ENCODE data around the gene VIPR2. TPM values are rescaled to one million over a fixed set of nuclear protein-coding genes. Genes with fewer than 3 reads are reported as not detected.

Gene VIPR2
- polyA plus RNA-seq, 3 donors: not detected

DNA sequence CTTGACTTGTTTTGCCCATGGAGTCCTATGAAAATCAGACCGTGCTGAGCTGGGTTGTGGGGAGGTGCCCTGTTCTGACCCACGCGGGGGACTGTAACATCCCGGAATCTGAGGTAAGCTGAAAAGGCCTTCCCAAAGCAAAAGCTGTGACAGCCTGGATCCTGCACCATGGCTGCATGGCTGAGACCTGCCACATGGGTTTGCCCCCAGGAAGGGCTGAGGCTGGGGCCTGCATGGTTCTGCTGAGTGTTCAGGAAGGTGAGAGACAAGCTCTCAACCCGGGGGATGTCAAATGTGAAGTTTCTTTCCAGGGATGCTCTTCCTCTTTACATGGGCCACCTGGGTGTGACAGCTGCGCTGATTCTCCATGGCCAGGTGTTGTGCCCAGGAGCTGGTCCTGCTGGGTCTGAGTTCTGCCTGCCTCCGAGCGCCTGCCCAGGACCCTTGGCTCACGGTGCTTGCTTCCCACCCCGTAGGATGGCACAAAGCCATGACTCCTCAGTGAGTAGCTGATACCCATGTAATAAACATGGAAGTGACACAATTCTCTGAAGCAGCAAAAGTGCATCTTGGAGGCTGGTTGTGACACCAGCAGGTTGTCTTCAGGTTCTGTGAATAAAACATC, 58.3 kb downstream of the VIPR2 start:
- Mint-ChIP-seq H3K27ac (no peak overlapping the region), H3K27me3 (ENCODE audit: low read depth in 3 of 3) (peaks cover 0 to 4% (median under 1%) of the 10 kb centered on the region in 3 donors), H3K4me3 (no peak overlapping the region), H3K36me3 (no peaks in the 10 kb centered on the region), H3K4me1 (no peaks in the 10 kb centered on the region), H3K9me3 (peaks cover 0 to 3% (median 0%) of the 10 kb centered on the region in 7 donors)
- Histone ChIP-seq H3K4me3 (replicated peaks in 1 of 3; ENCODE audit: low read depth in 2 of 3, low read length in 3 of 3) (no peak overlapping the region), H3K27me3 (ENCODE audit: control insufficient read depth in 2 of 2, insufficient read depth in 2 of 2, low read length in 2 of 2) (no peaks in the 10 kb centered on the region), H3K4me1 (ENCODE audit: control insufficient read depth in 1 of 2, insufficient read depth in 2 of 2, low read length in 2 of 2) (no peaks in the 10 kb centered on the region), H3K9ac (ENCODE audit: insufficient read depth, low read length, poor library complexity, severe bottlenecking) (no peak overlapping the region), H4K20me1 (ENCODE audit: insufficient read depth, low read length) (no peaks in the 10 kb centered on the region), H3K79me2 (ENCODE audit: insufficient read depth, low read length) (no peaks in the 10 kb centered on the region), H3K9me3 (replicated peaks in 1 of 2; ENCODE audit: control insufficient read depth in 1 of 2, insufficient read depth in 1 of 2, low read length in 2 of 2) (no peaks in the 10 kb centered on the region), H3K27ac (ENCODE audit: low read depth in 1 of 2, low read length in 2 of 2) (no peak overlapping the region), H3K4me2 (replicated peaks; ENCODE audit: extremely low read depth, low read length, poor library complexity, severe bottlenecking) (no peak overlapping the region), H3K36me3 (replicated peaks in 1 of 2; ENCODE audit: control insufficient read depth in 1 of 2, insufficient read depth in 2 of 2, low read length in 2 of 2) (no peaks in the 10 kb centered on the region), H2AFZ (ENCODE audit: insufficient read depth, low read depth, low read length, poor library complexity, severe bottlenecking) (no peak overlapping the region)
- WGBS (ENCODE audit: insufficient coverage): 91% methylated on average over 9 of the region's 10 CpGs
- TF ChIP-seq, protein P1, sequence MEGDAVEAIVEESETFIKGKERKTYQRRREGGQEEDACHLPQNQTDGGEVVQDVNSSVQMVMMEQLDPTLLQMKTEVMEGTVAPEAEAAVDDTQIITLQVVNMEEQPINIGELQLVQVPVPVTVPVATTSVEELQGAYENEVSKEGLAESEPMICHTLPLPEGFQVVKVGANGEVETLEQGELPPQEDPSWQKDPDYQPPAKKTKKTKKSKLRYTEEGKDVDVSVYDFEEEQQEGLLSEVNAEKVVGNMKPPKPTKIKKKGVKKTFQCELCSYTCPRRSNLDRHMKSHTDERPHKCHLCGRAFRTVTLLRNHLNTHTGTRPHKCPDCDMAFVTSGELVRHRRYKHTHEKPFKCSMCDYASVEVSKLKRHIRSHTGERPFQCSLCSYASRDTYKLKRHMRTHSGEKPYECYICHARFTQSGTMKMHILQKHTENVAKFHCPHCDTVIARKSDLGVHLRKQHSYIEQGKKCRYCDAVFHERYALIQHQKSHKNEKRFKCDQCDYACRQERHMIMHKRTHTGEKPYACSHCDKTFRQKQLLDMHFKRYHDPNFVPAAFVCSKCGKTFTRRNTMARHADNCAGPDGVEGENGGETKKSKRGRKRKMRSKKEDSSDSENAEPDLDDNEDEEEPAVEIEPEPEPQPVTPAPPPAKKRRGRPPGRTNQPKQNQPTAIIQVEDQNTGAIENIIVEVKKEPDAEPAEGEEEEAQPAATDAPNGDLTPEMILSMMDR (IDR thresholded peaks at IDR 0.05): no peak
- DNase-seq: no peak
- intact Hi-C loops (cut with micrococcal nuclease): no loop called here

- Histone ChIP-seq H3K27me3 (ENCODE audit: control insufficient read depth in 2 of 2, insufficient read depth in 2 of 2, low read length in 2 of 2) (no peaks in the 10 kb centered on the region), H3K27ac (ENCODE audit: low read depth in 1 of 2, low read length in 2 of 2) (no peak overlapping the region), H3K4me3 (replicated peaks in 1 of 3; ENCODE audit: low read depth in 2 of 3, low read length in 3 of 3) (no peak overlapping the region), H3K4me2 (replicated peaks; ENCODE audit: extremely low read depth, low read length, poor library complexity, severe bottlenecking) (no peak overlapping the region), H3K79me2 (ENCODE audit: insufficient read depth, low read length) (no peaks in the 10 kb centered on the region), H3K9ac (ENCODE audit: insufficient read depth, low read length, poor library complexity, severe bottlenecking) (no peak overlapping the region), H3K36me3 (replicated peaks in 1 of 2; ENCODE audit: control insufficient read depth in 1 of 2, insufficient read depth in 2 of 2, low read length in 2 of 2) (no peaks in the 10 kb centered on the region), H2AFZ (ENCODE audit: insufficient read depth, low read depth, low read length, poor library complexity, severe bottlenecking) (no peak overlapping the region), H3K9me3 (replicated peaks in 1 of 2; ENCODE audit: control insufficient read depth in 1 of 2, insufficient read depth in 1 of 2, low read length in 2 of 2) (no peaks in the 10 kb centered on the region), H3K4me1 (ENCODE audit: control insufficient read depth in 1 of 2, insufficient read depth in 2 of 2, low read length in 2 of 2) (no peaks in the 10 kb centered on the region), H4K20me1 (ENCODE audit: insufficient read depth, low read length) (no peaks in the 10 kb centered on the region)
- WGBS (ENCODE audit: insufficient coverage): 82% methylated on average over 21 of the region's 27 CpGs
- Mint-ChIP-seq H3K9me3 (peaks cover 0 to 3% (median 0%) of the 10 kb centered on the region in 7 donors), H3K4me3 (no peak overlapping the region), H3K27me3 (ENCODE audit: low read depth in 3 of 3) (peaks cover 0 to 1% (median 0%) of the 10 kb centered on the region in 3 donors), H3K27ac (peak overlapping the region in 1 of 7 donors; percentile 64), H3K36me3 (no peaks in the 10 kb centered on the region), H3K4me1 (no peaks in the 10 kb centered on the region)
- intact Hi-C loops (cut with micrococcal nuclease): no loop called here
- no peak for DNase-seq
- TF ChIP-seq, protein P1 (IDR thresholded peaks at IDR 0.05): no peak
Observed at GRCh38 chr7:159084069-159084801, 60.4 kb downstream of the VIPR2 start.

Measured in CD14-positive monocyte (primary cell).